Activated naive CD4-positive, alpha-beta T cell treated with anti-CD3 and anti-CD28 coated beads, Interleukin-2, amount 10 ng/mL, durations not matched to agents 7 days and 5 days (primary cell): Measurements from ENCODE around the gene SLC6A1.

Experiments used
- CTCF ChIA-PET: fragments of 350-600 bp; sonication (Branson Sonifier 250); formaldehyde crosslinking; loops from one replicate; lab custom pipeline; 2021; ENCODE audit warnings: antibody characterized with exemption; lab: Charles Lee
- DNase-seq: peaks from one replicate; pipeline ENCODE4 v3.0.0-alpha.2; 2020
- H3K27ac Mint-ChIP-seq: one replicate; pipeline ENCODE4 v1.8.0; 2021; ENCODE audit warnings: mild to moderate bottlenecking, moderate library complexity, mixed read lengths
- H3K27me3 Mint-ChIP-seq: one replicate; pipeline ENCODE4 v1.8.0; 2021; ENCODE audit warnings: mild to moderate bottlenecking, mixed read lengths
- H3K36me3 Mint-ChIP-seq: one replicate; pipeline ENCODE4 v1.8.0; 2021; ENCODE audit warnings: mixed read lengths
- H3K4me1 Mint-ChIP-seq: one replicate; pipeline ENCODE4 v1.8.0; 2021; ENCODE audit warnings: mixed read lengths
- H3K4me3 Mint-ChIP-seq: one replicate; pipeline ENCODE4 v1.8.0; 2021; ENCODE audit warnings: mild to moderate bottlenecking, moderate library complexity, mixed read lengths
- H3K9me3 Mint-ChIP-seq: one replicate; pipeline ENCODE4 v1.8.0; 2021; ENCODE audit warnings: mixed read lengths

The SLC6A1 gene

DNA sequence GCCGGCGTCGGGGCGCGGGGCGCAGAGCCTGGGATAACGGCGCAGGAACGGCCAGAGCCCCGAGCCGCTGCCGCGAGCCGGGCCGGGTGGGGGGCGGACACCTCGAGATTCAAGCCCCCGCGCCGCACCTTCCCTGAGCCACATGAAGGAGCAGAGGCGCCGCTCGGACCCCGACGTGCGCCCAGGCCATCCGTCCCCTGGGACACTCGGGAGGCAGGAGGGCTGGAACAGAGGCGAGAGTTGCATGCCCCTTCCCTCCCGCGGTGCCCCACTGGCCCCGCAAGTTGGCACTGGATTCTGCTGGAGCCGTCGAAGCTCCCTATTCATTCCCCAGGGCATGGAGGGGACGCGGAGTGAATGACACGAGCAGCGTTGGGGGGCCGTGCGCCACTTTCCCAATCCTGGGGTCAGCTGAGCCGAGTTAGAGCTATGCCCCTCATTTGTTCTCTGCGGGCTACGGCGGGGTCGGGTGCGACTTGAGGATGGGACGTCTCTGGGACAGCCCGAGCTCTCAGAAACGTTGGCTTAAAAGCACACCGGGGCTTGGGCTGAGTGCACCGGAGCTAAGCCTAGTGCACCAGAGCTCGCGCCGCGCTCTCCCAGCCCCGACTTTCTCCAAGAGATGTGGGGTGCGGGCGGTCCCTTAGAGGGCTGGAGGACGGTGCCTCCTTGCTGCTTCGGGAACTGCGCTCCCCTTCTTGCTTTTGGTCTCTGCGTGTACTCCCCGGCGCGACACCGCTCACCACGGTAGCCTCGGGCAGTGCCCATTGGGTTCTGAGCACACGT, 588 bp downstream of the SLC6A1 start:
- H3K27me3 Mint-ChIP-seq, result peaks cover 74% of the 10 kb centered on the region
- CTCF ChIA-PET, result no interaction called here
- no peaks in the 10 kb centered on the region for H3K9me3 Mint-ChIP-seq
- no peaks in the 10 kb centered on the region for H3K36me3 Mint-ChIP-seq
- H3K4me3 Mint-ChIP-seq, result no peak overlapping the region
- H3K4me1 Mint-ChIP-seq, result peaks cover 10% of the 10 kb centered on the region
- DNase-seq, result no peak
- no peak overlapping the region for H3K27ac Mint-ChIP-seq

DNA sequence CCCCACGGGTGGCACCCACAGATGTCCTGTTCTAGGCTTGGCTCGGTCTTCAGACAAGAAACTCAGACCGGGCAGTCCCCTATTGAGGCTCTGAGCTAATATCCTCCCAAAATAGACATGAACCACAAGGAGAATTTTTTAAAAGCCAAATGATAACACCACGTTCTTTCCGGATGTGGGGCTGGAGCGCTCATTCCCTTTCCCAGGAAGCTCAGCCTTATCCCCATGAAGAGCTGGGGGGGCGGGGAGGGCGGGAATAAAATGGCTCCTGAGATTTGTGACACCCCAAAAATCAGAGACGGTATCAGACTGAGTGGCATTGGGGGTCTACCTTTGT, 1.1 kb downstream of the SLC6A1 start:
- Mint-ChIP-seq H3K4me3 (no peak overlapping the region), H3K36me3 (no peaks in the 10 kb centered on the region), H3K27me3 (peaks cover 80% of the 10 kb centered on the region), H3K9me3 (no peaks in the 10 kb centered on the region), H3K27ac (no peak overlapping the region), H3K4me1 (peaks cover 10% of the 10 kb centered on the region)
- CTCF ChIA-PET, result no interaction called here
- no peak for DNase-seq

DNA sequence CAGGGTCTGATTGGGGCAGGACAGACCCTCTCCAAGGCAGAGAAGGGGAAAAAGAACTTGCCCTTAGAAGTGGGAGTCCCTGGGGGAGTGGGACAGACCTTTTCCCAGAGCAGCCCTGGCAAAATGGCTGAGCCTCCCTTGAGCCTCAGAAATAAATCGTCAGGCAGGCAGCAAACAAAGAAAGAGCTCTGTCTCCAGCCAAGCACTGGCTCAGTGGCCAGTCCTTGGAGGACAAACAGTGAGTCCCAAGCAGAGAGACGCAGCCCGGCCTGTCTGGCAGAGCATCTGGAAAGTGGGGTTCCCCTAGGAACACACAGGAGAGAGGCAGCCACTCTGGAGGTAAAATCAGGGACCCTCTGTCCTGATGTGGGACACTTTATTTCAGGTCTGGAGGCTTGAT, 1.8 kb downstream of the SLC6A1 start:
- H3K27ac Mint-ChIP-seq, result no peak overlapping the region
- H3K36me3 Mint-ChIP-seq, result no peaks in the 10 kb centered on the region
- peaks cover 83% of the 10 kb centered on the region for H3K27me3 Mint-ChIP-seq
- H3K9me3 Mint-ChIP-seq, result no peaks in the 10 kb centered on the region
- peaks cover 10% of the 10 kb centered on the region for H3K4me1 Mint-ChIP-seq
- CTCF ChIA-PET, result no interaction called here
- H3K4me3 Mint-ChIP-seq, result no peak overlapping the region
- no peak for DNase-seq

GRCh38 chr3:10995871-10996270, 3.3 kb downstream of the SLC6A1 start:
- H3K4me3 Mint-ChIP-seq, result no peak overlapping the region
- CTCF ChIA-PET, result no interaction called here
- H3K27me3 Mint-ChIP-seq, result peaks cover 85% of the 10 kb centered on the region
- no peaks in the 10 kb centered on the region for H3K9me3 Mint-ChIP-seq
- no peaks in the 10 kb centered on the region for H3K36me3 Mint-ChIP-seq
- peaks cover 10% of the 10 kb centered on the region for H3K4me1 Mint-ChIP-seq
- H3K27ac Mint-ChIP-seq, result no peak overlapping the region
- no peak for DNase-seq

DNA sequence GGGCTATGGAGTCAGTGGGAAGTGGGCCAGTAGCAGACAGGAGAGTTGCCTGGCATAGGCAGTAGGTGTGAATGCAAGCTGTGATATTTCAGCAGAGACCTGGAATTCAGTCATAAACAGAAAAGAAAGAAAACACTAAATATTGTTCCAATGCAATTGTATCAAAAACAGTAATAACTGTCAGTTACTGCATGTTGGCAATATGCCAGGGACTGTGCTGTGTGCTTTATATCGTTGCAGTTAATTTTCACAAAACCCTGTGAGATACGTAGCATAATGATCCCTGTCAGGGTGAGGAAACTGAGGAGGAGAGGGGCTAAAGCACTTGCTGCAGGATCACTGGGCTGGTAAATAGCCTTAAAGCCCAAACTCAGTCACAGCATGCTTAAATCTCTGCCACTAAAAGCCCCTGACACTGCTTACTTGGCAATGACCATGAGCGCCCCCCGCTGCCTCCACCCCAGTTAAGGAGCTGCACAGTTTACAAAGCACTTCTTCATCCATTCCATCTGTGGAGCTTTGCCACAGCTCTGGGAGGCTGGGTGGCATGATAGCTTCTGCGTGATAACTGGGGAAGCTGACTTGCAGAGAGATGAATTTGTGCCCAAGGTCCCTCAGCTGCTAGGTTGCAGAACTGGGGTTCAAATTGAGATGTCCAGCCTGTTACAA, 3.9 kb downstream of the SLC6A1 start:
- Mint-ChIP-seq H3K4me1 (peaks cover 6% of the 10 kb centered on the region), H3K4me3 (no peak overlapping the region), H3K27me3 (peaks cover 80% of the 10 kb centered on the region), H3K9me3 (no peaks in the 10 kb centered on the region), H3K36me3 (no peaks in the 10 kb centered on the region), H3K27ac (no peak overlapping the region)
- CTCF ChIA-PET, result no interaction called here
- no peak for DNase-seq

DNA sequence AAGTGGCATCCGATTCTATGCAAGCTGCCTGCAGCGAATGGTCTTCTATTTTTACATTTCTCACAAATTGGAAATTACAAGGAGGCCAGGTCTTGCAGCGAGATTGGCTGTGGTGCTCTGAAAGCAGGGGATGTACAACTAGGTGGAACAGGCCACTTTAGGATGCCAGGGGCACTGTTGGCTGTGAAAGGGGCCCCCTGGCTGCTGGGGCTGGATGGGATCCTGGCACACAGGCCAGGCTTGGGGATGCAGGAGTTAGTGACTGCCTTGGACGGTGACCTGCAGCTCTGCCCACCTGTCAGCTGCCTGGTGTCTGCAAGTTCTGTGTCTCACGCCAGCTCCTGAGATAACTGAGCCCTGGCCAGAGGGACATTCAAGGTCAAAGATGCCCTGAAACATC, 4.6 kb downstream of the SLC6A1 start:
- Mint-ChIP-seq H3K4me3 (no peak overlapping the region), H3K36me3 (no peaks in the 10 kb centered on the region), H3K27me3 (peaks cover 75% of the 10 kb centered on the region), H3K27ac (no peak overlapping the region), H3K4me1 (peaks cover 1% of the 10 kb centered on the region), H3K9me3 (no peaks in the 10 kb centered on the region)
- no peak for DNase-seq
- CTCF ChIA-PET, result no interaction called here

- Mint-ChIP-seq H3K27ac (no peak overlapping the region), H3K4me1 (no peaks in the 10 kb centered on the region), H3K27me3 (peaks cover 65% of the 10 kb centered on the region), H3K36me3 (no peaks in the 10 kb centered on the region), H3K4me3 (no peak overlapping the region), H3K9me3 (no peaks in the 10 kb centered on the region)
- CTCF ChIA-PET, result no interaction called here
- DNase-seq, result no peak
Measured at GRCh38 chr3:10998542-10998941, 6.0 kb downstream of the SLC6A1 start.

- no peak for DNase-seq
- Mint-ChIP-seq H3K27ac (no peak overlapping the region), H3K4me1 (no peaks in the 10 kb centered on the region), H3K36me3 (no peaks in the 10 kb centered on the region), H3K27me3 (peaks cover 56% of the 10 kb centered on the region), H3K4me3 (no peak overlapping the region), H3K9me3 (no peaks in the 10 kb centered on the region)
- CTCF ChIA-PET, result no interaction called here
Measured at GRCh38 chr3:10999221-11000107, 6.9 kb downstream of the SLC6A1 start.

DNA sequence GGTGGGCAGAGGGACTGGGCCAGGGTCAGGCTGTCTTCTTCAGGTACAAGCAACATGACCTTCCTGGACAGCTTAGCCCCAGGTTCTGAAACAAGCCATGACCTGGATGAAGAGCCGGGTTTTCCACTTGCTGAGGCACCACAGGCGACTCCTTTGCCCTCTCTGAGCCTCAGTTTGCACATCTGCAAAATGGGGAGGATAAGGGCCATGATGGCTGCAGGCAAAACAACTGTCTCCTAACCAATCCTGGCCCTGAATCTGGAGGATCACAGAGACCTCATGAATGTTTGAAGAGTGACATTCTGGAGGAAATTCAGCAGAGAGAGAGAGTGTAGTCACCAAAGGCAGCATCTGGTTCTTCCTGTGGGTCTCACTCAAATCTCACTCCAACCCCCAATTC, 8.0 kb downstream of the SLC6A1 start:
- Mint-ChIP-seq H3K36me3 (no peaks in the 10 kb centered on the region), H3K27me3 (peaks cover 52% of the 10 kb centered on the region), H3K4me3 (no peak overlapping the region), H3K4me1 (no peaks in the 10 kb centered on the region), H3K27ac (no peak overlapping the region), H3K9me3 (no peaks in the 10 kb centered on the region)
- DNase-seq, result no peak
- CTCF ChIA-PET, result no interaction called here

GRCh38 chr3:11001020-11001657, 8.6 kb downstream of the SLC6A1 start:
- H3K4me3 Mint-ChIP-seq, result no peak overlapping the region
- no peaks in the 10 kb centered on the region for H3K4me1 Mint-ChIP-seq
- no peak overlapping the region for H3K27ac Mint-ChIP-seq
- H3K27me3 Mint-ChIP-seq, result peaks cover 50% of the 10 kb centered on the region
- H3K36me3 Mint-ChIP-seq, result no peaks in the 10 kb centered on the region
- no peak for DNase-seq
- no peaks in the 10 kb centered on the region for H3K9me3 Mint-ChIP-seq
- CTCF ChIA-PET, result interaction anchor here (0.8 to 1.5 kb wide), 2 partner anchors 19 to 59 kb away, joined by 3 to 5 read pairs; no protein-coding TSS in a partner anchor

DNA sequence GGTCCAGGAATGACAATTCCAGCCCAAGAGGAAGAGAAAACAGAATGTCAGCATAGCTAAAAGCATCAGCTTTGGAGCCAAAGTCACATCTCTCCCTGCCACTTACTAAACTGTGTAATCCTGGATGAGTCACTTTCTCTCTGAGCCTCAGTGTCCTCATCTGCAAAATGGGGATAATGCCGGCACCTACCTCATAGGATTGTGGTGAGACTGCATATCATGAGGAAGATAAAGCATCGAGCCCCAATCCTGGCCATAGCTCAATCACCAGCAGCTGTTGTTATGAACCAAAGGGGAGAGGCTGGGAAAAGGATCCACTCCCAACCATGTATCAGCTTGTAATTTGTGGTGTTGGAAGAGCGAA, 9.1 kb downstream of the SLC6A1 start:
- no peak for DNase-seq
- Mint-ChIP-seq H3K9me3 (no peaks in the 10 kb centered on the region), H3K27me3 (peaks cover 54% of the 10 kb centered on the region), H3K36me3 (no peaks in the 10 kb centered on the region), H3K4me1 (no peaks in the 10 kb centered on the region), H3K4me3 (no peak overlapping the region), H3K27ac (no peak overlapping the region)
- CTCF ChIA-PET, result interaction anchor here (0.8 to 1.5 kb wide), 2 partner anchors 20 to 58 kb away, joined by 3 to 5 read pairs; no protein-coding TSS in a partner anchor

DNA sequence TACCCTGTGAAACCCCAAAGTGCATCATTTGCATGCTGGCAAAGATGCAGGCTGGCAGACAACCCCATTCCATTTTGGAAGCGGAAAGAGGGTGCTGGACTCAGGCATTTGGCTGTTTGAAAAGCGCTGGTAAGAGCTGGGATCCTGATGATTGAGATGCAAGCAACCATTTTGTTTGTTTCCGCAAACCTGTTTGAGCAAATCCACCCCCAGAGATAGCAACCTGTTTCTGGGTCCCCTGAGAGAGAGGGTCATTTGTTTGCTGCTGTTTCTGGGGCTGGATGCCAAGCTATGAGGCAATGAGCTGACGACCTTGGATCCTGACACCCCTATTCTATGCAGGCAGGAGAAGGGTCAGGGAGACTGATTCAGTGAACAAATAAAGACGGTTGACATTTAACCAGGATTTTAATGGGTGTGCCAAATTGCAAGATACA, 9.8 kb downstream of the SLC6A1 start:
- H3K4me3 Mint-ChIP-seq, result no peak overlapping the region
- CTCF ChIA-PET, result interaction anchor here (1.5 kb wide), 1 partner anchor 58 kb away, joined by 5 read pairs; no protein-coding TSS in a partner anchor
- no peaks in the 10 kb centered on the region for H3K36me3 Mint-ChIP-seq
- peaks cover 49% of the 10 kb centered on the region for H3K27me3 Mint-ChIP-seq
- no peak overlapping the region for H3K27ac Mint-ChIP-seq
- H3K9me3 Mint-ChIP-seq, result no peaks in the 10 kb centered on the region
- DNase-seq, result no peak
- no peaks in the 10 kb centered on the region for H3K4me1 Mint-ChIP-seq

GRCh38 chr3:11004563-11004962, 12.0 kb downstream of the SLC6A1 start:
- Mint-ChIP-seq H3K27me3 (peaks cover 36% of the 10 kb centered on the region), H3K9me3 (no peaks in the 10 kb centered on the region)
- no peak for DNase-seq

More at GRCh38 chr3:11004563-11004962, 12.0 kb downstream of the SLC6A1 start:
- Mint-ChIP-seq H3K4me1 (no peaks in the 10 kb centered on the region), H3K36me3 (no peaks in the 10 kb centered on the region), H3K27ac (no peak overlapping the region), H3K4me3 (no peak overlapping the region)
- CTCF ChIA-PET, result interaction anchor here (1.2 kb wide), 1 partner anchor 10 kb away, joined by 3 read pairs; no protein-coding TSS in a partner anchor
